ENCODE measurements around the gene SLC25A19.
"Not testable (repeated sequence)": the region's sequence is repeated elsewhere in the genome, so short reads cannot be mapped to it uniquely, and the experiment has no call there.

SLC25A19 gene

DNA sequence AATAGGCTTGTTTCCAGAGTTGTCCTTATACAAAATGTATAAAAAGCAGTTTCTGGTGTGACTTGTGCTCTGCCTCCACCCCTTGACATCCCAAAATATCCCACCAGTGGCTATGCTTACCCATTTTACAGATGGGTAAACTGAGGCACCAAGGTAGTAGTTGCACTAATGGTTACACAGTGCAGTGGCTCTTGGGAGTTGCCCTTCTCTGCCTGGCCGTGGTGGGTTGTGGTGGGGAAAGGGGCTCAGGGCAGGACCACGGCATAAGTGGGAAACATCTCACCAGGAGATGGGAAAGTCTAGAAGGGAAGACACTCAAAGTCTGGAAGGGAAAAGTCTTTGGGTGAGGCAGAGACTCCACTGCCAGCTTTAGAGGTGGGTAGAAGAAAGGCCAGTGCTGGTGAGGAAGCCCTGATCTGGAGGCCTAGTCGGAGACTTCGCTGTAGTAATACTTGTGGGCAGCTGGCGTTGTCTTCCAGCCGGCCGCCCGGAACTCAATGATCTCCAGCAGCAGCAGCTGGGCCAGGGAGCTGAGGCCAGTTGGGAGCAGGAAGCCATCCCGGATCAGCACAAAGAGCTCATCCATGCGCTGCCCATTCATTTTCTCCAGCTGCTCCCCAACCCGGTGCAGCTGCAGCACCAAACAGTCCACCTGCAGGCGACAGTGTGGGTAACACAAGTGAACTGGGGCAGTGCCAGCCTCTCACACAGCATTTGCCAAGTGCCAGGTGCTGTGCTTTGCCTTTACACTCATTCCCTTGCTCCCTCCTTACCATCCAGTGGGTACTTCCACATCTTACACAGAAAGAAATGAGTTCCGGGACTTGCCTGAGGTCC, 22.7 kb downstream of the SLC25A19 start:
- no peak for FAIRE-seq

DNA sequence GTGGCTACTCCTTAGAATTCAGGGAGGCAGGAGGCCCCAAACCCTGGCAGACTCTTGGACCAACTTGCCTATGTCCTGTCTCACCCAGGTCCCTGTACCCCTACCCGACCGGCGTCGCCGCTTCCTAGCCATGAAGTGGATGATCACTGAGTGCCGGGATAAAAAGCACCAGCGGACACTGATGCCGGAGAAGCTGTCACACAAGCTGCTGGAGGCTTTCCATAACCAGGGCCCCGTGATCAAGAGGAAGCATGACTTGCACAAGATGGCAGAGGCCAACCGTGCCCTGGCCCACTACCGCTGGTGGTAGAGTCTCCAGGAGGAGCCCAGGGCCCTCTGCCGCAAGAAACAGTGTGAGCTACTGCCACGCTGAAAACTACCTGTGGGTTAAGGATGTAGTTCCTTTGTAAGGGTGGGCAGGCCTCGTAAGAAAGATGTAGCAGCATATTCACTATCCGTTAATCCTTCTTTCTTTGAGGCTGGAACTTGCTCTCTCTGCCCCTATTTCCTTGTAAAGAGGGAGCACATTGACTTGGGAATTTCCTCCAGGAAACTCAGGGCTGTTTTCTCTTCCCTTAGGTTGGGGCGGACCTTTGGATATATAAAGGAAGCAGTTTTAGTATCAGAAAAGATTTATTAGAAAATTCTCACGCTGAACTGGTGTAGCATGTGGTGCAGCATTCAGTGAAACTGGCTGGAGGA, 23.5 kb downstream of the SLC25A19 start:
- FAIRE-seq, result no peak

DNA sequence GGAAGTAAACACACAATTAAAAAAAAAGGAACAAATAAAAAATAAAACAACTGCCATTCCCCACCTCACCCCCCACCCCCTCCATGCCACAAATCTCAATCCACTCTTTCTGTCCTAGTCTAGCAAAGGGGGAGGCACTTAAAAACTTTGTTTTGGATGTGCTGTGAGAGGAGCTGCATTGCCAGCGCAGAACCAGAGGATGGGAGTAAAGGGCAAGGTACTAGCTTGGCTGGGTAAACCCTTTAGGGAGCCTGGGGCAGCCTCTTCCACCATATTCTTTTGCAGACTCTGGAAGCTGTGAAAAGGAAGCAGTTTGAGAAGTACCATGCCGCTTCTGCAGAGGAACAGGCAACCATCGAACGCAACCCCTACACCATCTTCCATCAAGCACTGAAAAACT, 26.2 kb downstream of the SLC25A19 start:
- FAIRE-seq, result no peak

DNA sequence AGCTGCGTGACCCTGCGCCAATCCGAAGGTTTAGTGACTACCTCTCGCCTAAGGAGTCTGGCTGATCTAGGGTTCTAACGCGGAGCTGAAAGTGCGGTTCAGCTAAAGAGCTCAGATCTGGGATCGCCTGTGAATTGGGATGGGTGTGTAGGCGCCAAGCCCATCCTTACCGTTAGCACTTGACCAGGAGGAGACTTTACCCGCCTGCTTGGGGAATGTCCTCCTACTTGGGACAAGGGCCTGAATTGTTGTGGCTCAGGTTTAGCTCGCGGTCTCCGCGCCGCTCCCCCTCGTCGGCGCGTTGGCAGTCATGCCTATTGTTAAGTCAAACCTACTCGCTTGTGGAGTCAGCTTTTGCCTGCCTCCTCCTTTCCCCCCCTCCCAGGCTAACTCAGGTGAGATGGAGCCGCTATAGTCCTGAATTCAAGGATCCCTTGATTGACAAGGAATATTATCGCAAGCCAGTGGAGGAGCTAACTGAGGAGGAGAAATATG, 27.1 kb downstream of the SLC25A19 start:
- no peak for FAIRE-seq

DNA sequence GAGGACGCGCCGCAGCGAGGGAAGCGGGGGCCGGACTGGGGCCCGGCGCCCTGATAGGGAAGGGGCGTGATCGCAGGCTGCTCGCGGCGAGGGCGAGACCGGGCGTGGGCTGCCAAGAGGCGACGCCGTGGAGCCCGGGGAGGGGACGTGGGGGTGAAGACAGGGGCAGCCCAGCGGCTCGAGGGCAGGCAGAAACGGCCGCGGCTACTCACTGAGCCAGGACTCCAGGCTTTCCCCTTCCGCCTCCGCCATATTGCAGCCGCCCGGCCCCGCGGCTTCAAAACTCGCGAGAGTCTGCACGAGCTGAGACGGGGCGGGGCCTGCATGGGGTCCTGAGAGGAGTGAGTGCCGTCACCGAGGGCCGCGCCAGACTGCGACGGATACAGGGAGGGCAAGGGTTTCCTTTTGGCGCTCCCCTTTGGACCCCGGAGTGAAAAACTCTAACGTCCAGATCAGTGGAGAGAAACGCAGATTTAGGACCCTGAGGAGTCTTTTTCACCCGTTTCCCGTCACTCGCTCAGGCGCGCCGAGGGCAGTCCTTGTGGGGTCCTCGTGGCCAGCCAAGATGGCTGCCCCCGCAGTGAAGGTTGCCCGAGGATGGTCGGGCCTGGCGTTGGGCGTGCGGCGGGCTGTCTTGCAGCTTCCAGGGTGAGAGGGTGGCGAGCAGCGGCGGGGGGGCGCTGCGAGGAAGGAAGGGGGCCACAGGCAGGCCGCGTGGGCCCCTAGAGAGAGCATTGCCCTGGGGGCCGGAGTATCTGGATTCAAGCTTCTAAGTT, 27.7 kb downstream of the SLC25A19 start, which contains the start of the genes GGA3 and MRPS7:
GGA3 (minus strand) TSS at position 271 of the 776 bp plus-strand sequence; CDS start at position 252, 19 bp downstream.
MRPS7 (plus strand) TSS at position 544 of the 776 bp plus-strand sequence; CDS start at position 566, 22 bp downstream.
- no peak for FAIRE-seq

DNA sequence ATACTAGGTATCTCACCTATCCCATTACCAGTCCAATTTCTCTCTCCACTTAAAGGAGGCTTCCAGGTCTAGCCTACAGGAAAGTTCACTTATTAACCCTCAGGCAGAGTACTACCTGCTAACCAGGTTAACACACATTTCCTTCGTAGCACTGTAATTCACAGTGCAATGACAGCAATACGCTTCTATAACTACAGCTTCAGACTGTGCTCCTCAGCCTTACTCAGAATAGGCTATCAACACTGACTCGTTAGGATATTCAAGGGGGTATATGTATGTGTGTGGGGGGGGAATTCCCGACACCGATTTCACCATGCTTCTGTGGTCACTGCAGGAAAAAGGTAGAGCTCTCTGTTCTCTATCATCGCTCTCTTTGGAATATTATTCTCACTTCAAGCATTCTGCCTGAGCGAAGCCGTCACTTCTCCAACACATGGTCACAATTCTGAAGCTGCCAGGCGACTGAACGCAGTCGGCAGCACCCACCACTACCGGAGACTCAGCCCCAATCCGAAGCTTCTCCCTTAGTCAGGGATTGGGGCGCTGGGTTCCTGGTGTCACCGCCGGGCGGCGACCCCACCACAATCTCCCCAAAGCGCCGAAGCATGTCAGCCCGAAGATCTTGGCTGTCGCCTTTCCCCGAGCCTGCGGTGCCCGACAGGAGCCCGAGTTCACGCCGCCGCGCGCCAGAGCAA, 28.4 kb downstream of the SLC25A19 start:
- FAIRE-seq, result no peak

DNA sequence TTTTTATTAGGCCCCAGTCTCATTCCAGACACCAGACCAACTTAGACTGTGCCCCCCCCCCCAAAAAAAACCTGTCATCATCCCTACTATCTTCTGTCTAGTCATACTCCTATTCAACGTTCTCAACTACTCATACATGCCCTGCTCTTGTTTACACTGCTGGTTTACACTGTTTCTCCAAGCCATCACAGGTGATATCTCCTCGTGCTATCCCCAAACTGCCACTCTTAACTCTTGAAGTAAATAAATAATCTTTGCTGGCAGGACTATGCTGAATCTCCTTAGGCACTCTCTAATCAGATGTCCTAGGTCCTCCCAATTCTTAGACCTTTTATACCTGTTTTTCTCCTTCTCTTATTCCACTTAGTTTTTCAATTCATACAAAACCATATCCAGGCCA, 32.0 kb downstream of the SLC25A19 start:
- FAIRE-seq, result not testable (repeated sequence)

DNA sequence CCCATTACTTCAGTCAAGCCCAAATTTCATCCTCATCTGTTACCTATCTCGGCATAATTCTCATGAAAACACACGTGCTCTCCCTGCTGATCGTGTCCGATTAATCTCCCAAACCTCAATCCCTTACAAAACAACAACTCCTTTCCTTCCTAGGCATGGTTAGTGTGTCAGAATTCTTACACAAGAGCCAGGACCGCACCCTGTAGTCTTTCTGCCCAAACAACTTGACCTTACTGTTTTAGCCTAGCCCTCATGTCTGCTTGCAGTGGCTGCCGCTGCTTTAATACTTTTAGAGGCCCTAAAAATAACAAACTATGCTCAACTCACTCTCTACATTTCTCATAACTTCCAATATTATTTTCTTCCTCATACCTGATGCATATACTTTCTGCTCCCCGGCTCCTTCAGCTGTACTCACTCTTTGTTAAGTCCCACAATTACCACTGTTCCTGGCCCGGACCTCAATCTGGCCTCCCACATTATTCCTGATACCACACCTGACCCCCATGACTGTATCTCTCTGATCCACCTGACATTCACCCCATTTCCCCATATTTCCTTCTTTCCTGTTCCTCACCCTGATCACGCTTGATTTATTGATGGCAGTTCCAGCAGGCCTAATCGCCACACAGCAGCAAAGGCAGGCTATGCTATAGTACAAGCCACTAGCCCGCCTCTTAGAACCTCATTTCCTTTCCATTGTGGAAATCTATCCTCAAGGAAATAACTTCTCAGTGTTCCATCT, 33.1 kb downstream of the SLC25A19 start:
- FAIRE-seq, result not testable (repeated sequence)

DNA sequence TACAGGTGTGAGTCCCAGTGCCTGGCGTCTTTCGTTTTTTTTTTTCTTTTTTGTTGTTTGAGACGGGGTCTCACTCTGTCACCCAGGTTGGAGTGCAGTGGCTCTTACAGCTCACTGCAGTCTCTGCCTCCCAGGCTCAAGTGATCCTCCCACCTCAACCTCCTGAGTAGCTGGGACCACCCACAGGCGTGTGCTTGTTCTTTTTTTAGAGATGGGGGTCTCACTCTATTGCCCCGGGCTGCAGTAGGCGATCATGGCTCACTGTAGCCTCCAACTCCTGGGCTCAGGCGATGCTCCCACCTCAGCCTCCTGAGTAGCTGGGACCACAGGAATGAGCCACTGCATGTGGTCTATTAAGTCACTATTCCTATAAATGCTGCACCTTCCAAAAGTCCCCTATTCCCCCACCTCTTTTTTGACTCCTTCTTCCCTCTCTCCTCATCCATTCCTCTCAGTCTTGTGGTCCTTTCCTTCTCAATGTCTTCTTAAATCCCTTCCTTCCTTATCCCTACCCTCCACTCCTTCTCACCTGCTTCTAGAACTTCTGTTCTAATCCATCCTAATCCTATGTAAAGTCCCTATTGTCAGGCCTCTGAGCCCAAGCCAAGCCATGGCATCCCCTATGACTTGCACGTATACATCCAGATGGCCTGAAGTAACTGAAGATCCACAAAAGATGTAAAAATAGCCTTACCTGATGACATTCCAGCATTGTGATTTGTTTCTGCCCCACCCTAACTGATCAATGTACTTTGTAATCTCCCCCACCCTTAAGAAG, 37.0 kb downstream of the SLC25A19 start:
- FAIRE-seq, result no peak

DNA sequence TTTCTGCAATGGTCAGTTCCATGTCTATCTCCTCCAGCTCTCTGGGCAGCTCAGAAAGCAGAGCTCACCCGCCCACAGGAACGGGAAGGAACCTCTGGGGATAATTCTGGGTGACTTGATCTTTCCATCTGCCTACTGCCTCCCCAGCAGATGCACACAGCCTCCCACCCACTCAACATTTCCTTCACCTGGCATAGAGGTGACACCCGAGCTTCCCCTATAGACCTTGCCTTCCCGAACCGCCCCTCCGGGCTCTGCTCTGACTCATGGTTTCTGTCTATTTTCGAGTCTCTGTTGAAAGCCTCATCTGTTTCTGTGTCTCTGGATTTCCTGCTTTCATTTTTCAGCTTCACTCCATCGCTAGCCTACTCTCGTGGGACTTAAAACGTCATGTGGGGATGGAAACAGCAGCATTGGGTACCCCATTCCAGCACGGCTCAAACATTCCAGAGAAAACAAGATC, 39.2 kb downstream of the SLC25A19 start:
- FAIRE-seq, result no peak

DNA sequence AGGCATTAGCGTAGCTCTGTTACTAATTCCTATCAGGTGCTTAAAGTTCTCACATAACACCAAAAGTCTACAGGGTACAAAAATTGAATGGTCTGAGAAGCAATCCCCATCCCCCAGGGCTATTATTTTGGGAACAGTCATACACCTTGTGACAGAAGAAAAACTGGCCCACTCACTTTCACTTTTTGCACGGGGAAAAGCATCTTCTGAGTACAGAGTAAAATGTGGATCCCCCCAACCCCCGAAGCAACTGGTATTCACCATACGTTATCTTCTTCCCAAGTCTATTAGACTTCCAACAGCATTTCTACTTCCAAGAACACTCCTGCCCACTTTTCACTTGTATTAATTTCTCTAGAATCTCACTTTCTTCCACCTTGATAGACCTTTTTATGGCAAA, 39.7 kb downstream of the SLC25A19 start:
- FAIRE-seq, result no peak

DNA sequence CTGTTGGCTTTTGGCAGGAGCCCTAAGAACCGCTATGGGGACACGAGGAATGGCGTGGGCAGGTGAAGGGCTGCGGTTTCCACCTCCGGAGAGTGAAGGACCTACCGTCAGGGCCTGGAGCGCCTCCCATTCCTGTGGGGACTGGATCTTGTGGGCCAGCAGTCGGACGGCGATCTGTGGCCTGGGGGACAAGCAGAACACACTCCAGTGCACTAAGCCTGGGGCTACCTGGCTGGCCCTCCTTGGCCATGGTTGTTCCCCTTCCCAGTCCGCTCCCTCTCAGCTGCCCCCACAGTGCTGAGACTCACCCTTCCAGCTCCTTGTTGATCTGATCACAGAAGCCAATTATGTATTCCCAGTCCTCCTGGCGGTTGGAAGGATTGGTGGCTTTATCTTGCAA, 42.8 kb downstream of the SLC25A19 start:
- no peak for FAIRE-seq

DNA sequence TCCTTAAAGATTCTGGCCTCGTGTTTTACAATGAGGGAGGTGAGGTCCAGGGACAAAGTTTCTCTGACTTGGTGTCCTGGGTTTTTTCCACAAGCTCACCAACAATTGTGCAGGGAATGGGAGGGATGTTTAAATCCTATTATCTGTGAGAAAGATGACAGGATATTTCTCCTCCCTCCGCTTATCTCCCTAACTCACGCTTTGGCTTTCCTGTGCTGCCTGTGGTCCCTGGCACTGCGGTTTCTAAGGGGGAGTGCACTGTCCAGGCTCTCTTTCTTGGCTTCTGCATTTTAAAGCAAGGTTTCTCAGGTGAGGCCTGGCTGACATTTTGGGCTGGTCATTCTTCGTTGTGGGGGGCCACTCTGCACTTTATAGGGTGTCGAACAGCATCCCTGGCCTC, 44.2 kb downstream of the SLC25A19 start:
- FAIRE-seq, result no peak

DNA sequence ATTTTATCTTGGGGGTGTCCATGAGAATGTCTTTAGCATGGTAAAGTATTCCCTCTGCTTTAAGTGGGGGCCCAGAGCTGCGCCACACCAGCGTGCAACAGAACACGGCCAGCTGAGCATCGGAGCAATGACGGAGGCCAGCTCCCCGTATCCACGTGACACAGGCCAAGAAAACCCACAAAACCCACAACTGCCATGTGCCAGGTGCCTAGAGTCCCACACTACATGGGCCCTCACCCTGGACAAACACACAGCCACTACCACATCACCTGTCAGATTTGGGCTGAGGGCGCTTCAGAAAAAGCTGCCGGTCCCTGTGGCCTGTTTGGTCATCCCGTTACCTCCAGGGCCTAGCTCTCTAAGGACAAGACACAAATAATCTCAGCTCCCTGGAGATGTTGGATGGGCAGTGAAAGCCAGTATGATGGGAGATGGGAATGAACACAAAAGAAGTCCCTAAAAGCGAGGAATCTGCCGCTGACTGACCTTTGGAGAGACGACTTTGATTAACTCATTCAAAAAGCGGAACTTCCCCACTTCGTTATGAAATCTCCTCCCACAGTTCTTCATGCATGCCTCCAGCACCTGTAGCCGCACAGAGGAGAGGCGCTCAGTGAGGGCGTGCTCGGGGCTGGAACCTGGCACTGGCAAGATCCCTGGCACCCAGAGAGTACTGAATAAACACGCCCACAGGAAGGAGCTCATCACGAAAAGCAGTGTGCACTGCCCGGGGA, 44.9 kb downstream of the SLC25A19 start:
- no peak for FAIRE-seq

DNA sequence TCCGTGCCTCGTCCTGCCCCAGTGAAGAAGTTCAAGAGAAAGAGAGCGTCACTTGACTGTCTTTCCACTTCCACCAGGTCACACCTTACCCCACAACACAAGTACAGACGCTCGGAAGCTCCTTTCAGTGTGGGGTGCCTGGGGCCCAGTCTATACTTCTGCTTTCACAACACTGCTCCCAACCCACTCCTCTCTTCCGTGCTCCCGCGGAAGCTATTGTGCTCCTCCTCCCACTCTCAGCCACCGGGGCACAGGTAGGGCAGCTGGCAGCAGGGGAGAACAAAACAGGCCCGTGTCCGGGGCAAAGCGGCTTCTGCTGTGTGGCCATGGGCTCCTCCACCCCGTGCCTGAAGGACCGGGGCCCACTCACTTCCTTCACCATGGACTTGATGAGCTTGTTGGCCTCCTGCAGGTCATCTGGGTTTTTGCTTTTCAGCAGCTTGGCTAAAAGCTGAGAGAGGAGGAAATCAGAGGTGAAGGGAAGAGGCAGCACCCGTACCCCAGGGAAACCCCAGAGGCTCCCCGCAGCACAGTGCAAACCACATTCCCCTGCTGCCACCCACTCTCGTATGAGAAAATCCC, 46.7 kb downstream of the SLC25A19 start:
- no peak for FAIRE-seq

DNA sequence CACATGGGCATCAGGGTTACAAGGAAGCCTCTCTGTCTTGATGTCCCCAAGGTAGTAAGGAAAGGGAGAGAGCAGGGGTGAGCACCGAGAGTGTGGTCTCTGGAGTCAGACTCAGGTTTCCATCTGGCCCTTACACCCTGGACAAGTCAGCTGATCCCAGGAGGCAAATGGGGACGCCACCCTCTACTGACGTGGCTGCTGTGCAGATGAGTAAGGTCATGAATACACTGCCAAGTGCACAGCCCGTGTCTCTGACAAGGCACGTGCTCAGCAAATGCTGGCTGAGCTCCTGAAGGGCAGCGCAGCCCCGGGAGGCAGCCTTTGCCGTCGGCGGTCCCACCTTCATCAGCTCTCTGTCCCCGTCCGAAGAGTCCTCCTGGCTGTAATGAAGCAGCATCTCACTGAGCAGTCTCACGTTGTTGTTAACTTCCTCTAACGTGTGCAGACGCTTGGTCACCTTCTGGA, 47.2 kb downstream of the SLC25A19 start:
- no peak for FAIRE-seq

DNA sequence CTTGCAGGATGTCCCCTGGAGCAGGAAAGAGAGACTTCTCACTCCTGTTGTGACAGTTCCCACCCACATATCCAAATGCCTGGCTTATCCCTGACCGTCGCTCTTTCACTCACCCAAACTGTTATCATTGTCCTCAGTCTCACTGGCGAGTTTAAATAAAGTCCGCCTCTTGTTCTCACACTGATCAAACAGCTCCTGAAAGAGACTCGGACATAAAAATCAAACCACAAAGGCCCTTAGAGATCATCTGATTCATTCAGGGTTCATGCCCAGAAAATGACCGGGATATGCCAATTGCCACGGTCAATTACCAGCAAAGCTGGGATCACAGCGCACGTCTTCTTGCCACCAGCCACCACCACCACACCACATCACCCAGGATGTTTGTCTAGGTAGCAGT, 47.7 kb downstream of the SLC25A19 start:
- no peak for FAIRE-seq

DNA sequence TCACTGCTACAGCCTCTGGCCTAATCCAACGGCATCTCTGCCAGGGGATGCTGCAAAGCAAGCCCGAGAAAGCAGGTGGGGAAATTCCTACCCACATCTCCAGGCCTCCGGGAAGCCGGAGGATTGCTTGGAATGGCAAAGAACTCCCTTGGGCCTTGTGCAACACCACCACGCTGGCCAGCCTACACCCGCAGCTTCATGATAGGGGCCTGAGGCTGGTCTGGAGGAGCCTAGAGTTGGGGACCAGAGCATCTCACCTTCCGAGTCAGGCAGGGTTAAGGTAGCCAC, 48.1 kb downstream of the SLC25A19 start:
- FAIRE-seq, result no peak

DNA sequence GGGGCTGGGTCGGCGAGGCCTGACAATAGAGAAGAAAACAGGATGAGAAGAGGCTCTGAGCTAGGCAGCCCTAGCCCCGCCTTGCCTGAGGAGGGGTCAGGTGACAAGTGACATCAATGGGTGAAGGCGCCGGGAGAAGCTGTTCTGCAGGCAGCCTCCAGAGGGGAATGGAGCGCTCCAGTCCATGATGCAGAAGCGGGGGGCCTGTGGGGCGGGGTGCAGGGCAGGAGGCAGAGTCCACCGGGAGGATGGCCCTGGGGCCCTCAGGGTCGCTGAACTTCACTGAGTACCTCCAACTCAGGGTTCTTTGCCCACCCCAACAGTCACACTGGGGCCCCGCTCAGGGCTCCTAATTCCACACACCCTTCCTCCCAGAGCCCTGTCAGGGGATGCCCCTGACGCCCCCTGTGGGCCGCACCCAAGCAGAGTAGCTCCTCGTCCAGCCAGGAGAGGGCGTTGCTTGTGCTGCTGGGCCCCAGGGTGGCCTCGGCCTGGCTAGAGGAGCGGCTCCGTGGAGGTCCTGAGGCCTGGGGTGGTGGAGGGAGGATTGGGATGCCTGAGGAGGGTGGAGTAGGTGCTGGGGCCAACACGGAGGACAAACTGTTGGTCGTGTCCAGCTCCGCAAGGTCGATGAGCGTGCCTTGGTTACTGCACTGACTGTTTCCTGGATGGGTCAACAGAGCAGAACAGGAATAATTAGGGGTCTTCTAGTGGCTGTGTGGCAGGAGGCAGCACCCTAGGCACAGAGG, 48.7 kb downstream of the SLC25A19 start:
- no peak for FAIRE-seq
